GM18502 (cell line): ENCODE measurements around the gene DCLRE1C.
"Not testable (repeated sequence)": the region's sequence is repeated elsewhere in the genome, so short reads cannot be mapped to it uniquely, and the experiment has no call there.

Experiments used
- ATAC-seq: cut with Tn5 transposase; IDR thresholded peaks from one replicate; pipeline ENCODE4 v1.9.1; 2021; ENCODE audit warnings: mild to moderate bottlenecking; ENCODE audit not compliant: unreplicated experiment, poor library complexity

DCLRE1C gene

DNA sequence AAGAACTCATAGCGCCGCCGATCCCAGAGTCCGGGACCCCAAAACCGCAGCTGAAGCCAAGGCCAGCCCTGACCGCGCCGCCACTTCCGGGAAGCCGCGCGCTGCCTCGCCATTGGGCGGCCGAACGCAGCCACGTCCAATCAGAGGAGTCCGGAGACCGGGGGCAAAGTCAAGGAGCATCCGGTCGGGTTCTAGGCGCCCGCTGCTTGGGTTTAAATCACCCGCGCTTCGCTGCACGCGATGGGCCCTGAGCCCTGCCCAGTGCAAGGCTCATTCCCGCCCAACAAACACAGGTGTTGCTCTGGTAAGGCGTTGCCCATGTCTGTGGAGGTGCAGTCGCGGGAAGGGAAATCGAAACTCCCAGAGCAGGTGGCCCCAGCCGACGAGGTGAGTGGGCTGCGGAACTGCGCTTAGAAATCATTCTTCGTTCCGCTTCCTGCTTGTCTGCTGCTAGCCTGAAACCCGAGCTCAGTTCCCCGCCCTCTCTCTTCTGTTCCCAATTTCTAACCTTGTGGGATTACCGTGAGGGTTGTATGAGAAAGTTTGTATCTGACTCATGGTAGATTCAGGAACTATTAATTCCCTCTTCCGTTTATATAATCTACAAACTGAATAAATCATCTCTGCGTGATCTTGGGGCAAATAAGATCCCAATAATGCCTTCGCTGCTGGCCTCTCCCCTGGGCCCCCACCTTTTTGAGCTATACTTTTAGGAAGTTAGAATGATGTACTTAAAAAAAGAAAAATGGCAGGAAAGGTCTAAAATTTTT, at the start of gene DCLRE1C:
Gene DCLRE1C (minus strand): TSS at position 96 of the 770 bp plus-strand sequence. CDS start 86 bp downstream, at position 10.
- peak; percentile 81 for ATAC-seq

DNA sequence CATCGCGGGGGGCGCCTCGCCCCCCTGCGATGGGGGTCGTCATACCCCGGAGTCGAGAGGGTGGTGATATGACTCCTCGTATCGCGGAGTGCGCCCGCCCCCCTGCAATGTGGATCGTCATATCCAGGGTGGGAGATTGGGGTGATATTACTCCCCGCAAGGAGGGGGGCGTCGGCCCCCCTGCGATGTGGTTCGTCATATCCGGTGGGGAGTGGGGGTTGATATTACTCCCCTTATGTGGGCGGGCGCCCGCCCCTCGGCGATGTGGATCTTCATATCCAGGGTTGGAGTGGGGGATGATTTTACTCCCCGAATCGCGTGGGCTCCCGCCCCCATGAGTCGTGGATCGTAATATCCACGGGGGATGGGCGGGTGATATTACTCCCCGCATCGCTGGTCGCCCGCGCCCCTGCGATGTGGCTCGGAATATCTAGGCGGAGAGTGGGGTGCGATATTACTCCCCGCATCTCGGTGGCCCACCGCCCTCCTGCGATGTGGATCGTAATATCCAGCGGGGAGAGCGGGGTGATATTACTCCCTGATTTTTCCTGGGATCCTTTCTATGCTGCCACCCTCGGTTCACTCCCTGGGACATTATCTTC, 42.2 kb upstream of the DCLRE1C start:
- no peak for ATAC-seq

DNA sequence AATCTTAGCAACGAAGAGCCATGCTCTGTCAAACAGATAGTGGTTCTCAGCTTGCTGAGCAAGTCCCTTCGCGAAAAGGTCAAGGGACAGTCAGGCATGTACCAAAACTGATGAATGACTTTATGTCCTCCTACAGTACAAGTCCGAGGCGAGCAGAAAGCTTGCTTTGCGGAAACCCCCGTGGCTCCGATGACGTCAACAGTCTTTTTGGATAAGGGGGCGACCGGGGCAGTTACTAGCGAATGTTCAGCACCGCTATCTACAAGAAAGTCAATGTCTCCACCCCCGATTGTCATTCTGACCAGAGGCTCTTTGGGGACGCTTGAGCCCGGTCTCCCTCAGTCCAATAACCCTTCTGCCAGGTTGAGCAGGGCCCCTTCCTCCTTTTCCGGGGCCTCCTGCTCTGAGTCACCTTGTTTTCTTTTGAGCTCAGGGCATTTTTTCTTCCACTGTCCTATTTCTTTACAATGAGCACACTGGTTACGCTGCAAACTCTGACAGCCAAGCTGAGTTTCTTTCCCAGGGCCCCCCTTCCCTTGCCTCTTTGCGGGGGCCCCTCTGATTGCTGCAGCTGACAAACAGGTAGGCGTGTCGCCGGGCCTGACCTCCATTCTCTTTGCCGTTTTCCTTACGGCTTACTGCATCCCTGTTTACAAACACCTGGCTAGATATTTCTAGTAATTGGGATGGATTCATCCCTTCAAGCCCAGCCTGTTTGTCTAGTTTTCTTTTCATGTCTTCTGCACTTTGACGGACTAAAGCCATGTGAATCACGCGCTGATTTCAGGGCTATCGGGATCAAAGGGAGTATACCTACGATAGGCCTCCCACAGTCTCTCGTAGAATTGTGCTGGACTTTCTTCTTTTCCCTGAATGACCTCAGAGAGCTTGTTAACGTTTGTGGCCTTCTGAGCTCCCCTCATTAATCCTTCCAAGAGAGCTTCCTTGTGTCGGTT, 39.9 kb upstream of the DCLRE1C start:
- ATAC-seq: not testable (repeated sequence)

DNA sequence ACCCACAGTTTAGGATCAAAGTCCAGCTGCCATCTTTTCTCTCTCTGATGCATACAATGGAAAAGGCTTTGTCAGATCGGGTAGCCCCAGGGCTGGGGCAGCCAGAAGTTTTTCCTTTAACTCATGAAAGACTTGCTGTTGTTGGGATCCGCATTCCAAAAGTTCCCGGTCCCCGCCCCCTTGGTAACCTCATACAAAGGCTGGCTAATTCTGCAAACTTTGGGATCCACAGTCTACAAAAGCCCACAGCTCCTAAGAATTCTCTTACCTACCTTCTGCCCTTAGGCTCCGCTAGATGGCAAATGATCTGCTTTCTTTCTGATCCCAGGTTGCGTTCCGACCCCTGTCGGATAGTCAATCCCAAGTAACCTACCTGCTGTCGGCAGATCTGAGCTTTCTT, 38.4 kb upstream of the DCLRE1C start:
- ATAC-seq: not testable (repeated sequence)

DNA sequence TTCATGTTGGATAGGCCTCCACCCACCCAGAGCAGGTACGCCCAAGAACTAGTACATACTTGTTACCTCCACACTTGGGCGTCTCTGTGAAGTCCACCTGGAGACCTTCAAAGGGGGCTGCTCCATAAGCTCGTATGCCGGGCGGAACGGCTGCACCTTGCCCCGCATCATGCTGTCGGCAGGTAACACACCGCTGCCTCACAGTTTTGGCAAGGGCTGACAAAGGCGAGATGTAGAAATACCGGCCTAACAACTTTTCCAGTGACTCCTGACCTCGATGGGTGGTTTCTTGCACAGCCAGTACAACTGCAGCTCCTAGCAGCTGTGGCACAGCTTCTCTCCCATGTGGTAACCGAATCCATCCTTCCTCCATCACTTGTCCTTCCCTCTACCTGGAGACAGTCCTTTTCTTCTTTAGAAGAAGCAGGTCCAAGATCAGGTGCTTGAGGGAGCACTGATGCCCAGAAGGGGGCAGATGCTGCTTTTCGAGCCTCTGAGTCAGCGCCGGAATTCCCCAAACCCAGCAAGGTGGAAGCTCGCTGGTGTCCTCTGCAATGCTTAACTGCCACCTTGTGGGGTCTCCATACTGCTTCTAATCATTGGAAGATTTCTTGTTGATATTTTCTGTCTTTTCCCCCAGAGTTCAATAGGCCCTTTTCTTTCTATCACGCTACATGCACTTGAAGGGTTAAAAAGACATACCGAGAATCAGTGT, 37.3 kb upstream of the DCLRE1C start:
- ATAC-seq: not testable (repeated sequence)

DNA sequence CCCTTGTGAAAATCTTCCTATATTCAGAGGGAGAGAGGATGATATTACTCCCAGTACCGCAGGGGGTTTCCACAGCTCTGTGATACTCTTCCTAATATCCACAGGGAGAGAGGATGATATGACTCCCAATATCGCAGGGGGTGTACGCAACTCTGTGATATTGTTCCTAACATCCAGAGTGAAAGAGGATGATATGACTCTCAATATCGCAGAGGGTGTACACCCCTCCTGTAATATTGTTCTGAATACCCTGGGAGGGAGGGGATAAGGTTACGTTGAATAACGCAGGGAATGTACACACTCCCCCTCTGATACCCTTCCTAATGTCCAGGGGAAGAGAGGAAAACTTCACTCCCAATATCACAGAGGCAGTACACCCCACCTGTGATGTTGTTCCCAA, 35.7 kb upstream of the DCLRE1C start:
- not testable (repeated sequence) for ATAC-seq

DNA sequence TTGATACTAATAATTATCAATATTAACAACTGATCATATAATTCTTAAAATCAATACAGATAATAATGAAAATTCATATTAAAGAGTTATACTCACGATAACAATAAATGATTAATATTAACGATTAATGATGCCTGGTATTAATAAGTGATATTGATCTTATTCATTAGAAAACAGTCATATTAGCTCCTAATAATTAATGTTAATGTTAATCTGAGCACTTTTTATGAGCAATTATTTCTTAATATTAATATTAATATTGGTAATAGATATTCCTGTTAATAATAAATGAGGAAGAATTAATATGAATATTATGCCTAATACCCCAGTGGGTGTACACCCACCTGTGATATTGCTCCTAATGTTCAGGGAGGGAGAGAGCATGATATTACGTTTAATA, 28.8 kb upstream of the DCLRE1C start:
- ATAC-seq: no peak

DNA sequence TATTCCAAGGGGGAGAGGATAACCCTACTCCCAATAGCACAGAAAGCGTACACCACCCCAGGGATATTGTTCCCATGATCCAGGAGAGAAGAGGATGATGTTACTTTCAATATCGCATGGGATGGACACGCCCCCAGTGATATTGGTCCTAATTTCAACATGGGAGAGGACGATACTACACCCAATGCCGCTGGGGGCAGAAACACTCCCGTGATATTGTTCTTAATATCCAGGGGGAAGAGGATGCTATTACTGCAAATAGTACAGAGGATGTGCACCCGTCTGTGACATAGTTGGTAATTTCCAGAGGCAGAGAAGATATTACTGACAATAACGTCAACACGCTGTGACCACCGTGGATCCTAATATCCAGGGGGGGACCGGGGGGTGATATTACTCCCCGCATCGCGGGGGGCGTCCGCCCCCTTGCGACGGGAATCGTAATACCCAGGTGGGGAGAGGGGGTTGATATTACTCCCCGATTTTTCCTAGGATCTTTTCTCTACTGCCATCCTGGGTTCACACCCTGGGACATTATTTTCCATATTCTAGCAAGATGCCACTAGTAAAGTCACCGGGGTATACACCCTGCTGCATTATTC, 21.9 kb upstream of the DCLRE1C start:
- ATAC-seq: no peak

DNA sequence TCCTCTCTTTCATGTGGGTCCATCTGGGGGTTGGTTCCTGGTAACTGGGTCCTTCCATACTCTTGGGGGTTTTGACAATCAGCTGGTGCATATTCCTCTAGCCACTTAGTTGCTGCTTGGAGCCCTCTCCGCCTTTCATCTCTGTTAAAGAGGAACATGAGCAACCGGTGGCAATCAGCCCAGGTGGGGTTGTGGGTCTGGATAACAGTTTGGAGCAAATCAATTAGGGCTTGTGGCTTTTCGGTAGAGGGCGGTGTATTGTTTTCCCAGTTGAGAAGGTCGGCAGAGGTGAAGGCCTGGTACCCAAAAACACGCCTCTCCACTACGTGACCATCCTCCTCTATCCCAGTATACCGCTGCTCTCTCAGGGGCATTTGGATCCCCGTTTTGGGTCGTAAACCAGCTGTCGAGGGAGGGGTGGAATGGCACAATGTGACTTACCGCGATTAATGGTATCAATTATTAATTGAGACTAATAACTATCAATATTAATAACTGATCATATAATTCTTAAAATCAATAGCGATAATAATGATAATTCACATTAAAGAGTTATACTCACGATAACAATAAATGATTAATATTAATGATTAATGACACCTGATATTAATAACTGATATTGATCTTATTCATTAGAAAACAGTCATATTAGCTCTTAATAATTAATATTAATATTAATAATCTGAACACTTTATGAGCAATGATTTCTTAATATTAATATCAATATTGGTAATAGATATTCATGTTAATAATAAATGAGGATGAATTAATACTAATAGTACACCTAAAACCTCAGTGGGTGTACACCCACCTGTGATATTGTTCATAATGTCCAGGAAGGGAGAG, 20.5 kb upstream of the DCLRE1C start:
- ATAC-seq: not testable (repeated sequence)

DNA sequence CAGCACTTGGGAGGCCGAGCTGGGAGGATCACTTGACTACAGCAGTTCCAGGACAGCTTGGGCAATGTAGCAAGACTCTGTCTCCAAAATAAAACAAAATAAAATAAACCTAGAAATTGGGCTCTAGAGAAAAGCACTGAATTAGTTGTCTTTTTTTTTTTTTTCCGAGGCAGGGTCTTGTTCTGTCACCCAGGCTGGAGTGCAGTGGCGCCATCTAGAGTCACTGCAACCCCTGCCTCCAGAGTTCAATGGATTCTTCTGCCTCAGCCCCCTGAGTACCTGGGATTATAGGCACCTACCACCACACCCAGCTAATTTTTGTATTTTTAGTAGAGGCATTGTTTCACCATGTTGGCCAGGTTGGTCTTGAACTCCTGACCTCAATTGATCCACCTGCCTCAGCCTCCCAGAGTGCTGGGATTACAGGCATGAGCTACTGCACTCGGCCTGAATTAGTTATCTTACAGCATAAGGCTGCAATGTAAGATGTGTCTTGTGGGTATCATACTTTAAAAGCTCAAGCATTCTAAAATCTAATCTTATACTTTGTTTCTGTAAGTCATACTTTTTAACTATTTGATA, 18.1 kb upstream of the DCLRE1C start:
- ATAC-seq: no peak

DNA sequence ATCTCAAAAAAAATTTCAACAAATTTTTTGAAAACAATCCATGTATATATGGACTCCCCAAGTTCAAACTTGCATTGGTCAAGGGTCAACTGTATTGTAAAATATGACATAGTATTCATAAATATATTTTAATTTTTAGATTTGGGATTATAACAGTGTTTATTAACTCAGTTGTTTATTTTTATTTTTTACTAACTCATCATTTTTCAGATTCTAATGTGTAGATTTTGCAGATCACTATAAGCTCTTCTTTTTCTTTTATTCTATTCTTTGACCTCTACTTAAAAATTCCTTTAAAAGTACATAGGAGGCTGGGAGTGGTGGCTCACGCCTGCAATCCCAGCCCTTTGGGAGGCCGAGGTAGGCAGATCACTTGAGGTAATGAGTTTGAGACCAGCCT, 14.0 kb upstream of the DCLRE1C start:
- ATAC-seq: no peak

DNA sequence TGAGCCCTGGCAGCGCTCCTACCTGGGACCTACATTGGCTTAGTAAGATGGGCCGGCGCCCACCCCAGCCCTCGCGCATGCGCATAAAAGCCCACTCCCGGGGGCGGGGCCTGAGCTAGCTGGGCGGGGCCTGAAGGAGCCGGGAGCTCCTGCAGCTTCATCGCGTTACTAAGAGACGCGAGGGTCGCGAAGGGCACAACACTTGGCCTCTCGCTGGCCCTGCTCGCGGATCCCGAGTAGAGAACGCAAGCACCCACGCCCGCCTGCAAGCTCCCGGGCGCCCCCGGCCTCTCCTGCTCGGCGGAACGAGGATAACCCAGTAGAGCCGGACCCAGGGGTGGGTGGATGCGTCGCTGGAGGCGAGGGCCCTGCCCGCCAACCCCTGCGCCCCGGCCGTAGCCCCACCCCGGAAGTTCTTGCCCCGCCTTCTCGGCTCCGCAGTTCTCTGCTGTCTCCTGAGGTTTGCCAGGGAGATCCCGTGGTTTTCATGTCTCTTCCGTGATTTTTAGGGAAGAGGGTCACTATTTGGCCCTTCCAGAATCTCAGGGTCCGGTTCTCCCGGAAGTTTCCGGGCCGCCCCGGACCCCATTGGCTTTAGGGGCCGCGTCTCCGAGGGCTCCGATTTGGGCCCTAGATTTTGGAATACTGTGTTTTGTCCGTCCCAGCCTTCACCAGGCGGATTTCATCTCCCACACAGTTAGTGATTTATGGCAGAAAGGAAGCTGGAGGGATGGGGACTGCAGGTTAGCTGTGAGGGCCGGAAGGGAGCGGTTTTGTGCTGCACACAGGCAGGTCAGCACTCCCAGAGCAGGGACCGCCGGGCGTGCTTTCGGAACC, 5.5 kb upstream of the DCLRE1C start, which contains the start of gene MEIG1:
Gene MEIG1 (plus strand): TSS at position 168 of the 837 bp plus-strand sequence. CDS start 7,081 bp downstream, outside the sequence.
- peak; percentile 85 for ATAC-seq

DNA sequence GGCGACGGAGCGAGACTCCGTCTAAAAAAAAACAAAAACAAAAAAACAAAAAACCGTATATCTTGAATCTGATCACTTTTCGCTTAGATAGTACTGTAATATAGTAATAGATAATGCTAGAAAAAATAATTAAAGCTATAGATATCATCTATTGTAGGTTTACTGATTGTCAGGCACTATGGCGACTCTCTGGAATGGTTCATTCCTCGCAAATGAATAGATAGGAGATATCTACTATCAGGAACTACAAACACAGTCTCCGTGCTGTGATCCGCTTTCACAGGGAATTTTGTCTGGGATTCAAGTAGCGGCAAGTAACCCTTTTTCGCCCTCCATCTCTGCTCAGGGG, 5.0 kb upstream of the DCLRE1C start:
- no peak for ATAC-seq

DNA sequence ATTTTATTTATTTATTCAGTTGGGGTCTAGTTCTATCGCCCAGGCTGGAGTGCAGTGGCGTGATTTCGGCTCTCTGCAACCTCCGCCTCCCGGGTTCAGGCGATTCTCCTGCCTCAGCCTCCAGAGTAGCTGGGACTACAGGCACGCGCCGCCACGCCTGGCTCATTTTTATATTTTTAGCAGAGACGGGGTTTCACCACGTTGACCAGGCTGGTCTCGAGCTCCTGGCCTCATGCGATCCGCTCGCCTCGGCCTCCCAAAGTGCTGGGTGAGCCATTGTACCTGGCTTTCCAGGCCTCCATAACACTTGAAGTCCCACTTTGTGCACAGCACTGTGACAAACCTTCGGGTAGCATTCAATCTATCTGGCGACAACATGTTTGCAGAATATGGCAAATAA, 1.0 kb upstream of the DCLRE1C start:
- no peak for ATAC-seq

DNA sequence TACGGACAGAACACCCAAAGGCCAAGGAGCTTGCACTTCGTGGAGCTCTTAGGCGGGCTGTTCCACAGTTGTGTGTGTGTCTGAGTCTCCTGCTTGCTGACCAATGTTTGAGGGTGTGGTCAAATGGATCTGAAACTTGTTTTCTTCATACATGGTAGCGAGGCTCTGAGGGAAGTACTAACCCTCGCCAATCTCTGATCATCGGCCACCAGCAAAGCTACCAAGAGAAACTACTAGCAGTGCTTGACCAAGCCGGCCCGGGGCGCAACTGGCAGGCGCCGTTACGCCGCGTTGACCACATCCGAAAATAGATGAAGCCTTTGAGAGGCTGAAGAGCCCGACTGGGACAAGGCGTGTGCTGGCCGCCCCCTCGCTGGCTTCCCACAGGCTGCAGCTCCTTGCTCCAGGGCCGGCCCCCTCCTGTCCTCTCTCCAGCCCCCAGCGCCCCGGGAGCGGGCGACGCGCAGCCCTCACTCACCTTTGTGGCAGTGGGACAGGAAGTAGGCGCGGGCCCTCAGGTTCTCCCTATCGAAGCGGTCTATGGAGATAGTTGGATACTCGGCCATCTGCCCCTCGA, 384 bp downstream of the DCLRE1C start:
- peak; percentile 30 for ATAC-seq

DNA sequence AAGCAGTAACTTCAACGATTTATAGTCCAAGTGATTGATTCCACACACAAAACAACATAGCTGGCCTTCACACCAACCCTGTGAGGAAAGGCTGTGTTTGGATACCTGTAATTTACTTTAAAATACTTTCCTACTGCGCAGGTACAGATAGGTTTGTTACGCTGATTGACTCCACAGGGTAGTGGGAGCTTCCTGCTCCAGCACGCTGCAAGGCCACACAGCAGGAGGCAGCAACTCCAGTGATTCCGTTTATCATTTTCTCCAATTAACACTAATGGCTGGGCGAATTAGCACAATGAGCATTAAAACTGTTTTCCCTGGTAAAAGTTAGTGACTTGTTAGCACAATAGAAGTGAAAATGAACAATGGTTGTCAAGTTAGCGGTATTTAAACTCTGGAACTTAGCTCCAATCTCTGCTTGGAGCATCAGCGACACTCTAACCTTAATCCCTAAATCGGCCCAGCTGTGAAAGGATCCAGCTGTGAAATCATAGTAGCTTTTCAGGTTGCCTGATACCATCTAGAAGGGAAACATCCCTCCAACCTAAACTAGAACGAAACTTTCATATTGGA, 959 bp downstream of the DCLRE1C start:
- ATAC-seq: no peak

DNA sequence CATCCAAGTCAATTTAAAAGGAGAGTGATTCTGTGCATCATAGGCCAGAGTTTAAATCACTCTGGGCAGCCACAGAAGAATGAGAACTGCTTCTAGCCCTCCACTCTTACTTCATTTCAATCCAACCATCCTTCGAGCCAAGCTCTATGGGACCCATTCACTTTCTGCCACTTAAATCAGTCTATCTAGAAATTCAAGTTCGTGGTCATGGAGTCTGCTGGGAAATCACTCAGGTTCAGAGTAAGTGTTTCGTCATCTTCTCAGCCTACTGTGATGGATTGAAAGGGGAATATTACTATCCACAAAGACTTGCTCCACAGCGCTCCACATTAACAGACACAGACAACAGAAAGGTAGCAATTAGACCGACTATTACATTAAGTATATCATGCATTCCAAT, 4.6 kb downstream of the DCLRE1C start:
- ATAC-seq: no peak
